ENCODE results near the gene LRP2BP. TPM values are rescaled to one million over a fixed set of nuclear protein-coding genes. Genes with fewer than 3 reads are reported as not detected.
"Not testable (repeated sequence)": the region's sequence is repeated elsewhere in the genome, so short reads cannot be mapped to it uniquely, and the experiment has no call there.

Gene LRP2BP
- polyA plus RNA-seq, 2 donors, result 0.18 to 0.31 TPM

DNA sequence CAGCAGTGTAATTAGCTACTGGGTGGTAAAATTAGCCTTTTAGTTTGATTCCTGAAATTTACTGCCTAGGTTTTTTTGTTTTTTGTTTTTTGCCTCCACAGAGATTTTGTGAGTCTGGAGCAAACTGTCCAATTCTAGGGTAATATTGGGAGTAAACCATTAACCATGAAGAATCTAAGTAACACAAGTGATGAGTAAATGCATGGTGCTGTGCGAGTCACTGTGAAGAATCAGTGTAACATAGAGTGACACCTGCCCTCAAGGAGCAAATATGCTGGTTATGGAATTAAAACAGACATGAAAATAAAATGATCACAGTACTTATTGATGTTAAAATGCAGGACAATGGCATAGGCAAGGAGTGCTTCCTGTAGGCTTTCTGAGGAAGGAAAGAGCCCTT, 60.1 kb downstream of the LRP2BP start:
- H3K27ac ChIP-seq (ENCODE audit: low read depth in 2 of 2, low read length in 1 of 2), result no peak overlapping the region
- no peaks in the 10 kb centered on the region for H3K27me3 ChIP-seq (ENCODE audit: control insufficient read depth in 1 of 2, insufficient read depth in 2 of 2, low read length in 2 of 2)
- no peak overlapping the region for H3K4me3 ChIP-seq (ENCODE audit: low read depth in 1 of 2, low read length in 2 of 2)
- H3K9me3 ChIP-seq (ENCODE audit: control insufficient read depth in 2 of 2, insufficient read depth in 1 of 2, low read depth in 1 of 2, low read length in 1 of 2), result no peaks in the 10 kb centered on the region
- WGBS, 2 donors, result 97 to 98% methylated on average over 1 of the region's 1 CpG
- no peaks in the 10 kb centered on the region for H3K4me1 ChIP-seq (ENCODE audit: control insufficient read depth in 2 of 2, insufficient read depth in 2 of 2, low read length in 1 of 2)
- peaks cover 2 to 3% of the 10 kb centered on the region in 2 donors for H3K36me3 ChIP-seq (ENCODE audit: control insufficient read depth in 2 of 2, insufficient read depth in 2 of 2, low read length in 1 of 2)

DNA sequence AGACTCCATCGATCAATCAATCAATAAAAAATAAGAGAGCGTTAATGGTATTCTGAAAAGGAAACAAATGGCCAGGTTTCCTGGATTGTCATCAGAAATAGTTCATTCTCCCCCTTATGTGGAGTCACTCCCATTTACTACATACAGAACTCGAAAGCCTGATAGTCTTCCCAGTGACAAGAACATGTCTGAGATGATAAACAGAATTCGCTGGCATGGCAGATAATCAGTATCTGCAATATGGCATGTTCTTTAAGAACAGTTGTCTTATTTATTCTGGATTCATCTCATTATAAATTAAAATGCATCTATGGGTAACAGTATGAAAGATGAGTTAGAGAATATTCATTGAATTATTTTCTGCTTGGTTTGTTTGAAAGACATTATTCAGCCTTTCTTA, 61.4 kb downstream of the LRP2BP start:
- no peaks in the 10 kb centered on the region for H3K27me3 ChIP-seq (ENCODE audit: control insufficient read depth in 1 of 2, insufficient read depth in 2 of 2, low read length in 2 of 2)
- H3K36me3 ChIP-seq (ENCODE audit: control insufficient read depth in 2 of 2, insufficient read depth in 2 of 2, low read length in 1 of 2), result no peaks in the 10 kb centered on the region
- no peak overlapping the region for H3K27ac ChIP-seq (ENCODE audit: low read depth in 2 of 2, low read length in 1 of 2)
- H3K9me3 ChIP-seq (ENCODE audit: control insufficient read depth in 2 of 2, insufficient read depth in 1 of 2, low read depth in 1 of 2, low read length in 1 of 2), result no peaks in the 10 kb centered on the region
- H3K4me1 ChIP-seq (ENCODE audit: control insufficient read depth in 2 of 2, insufficient read depth in 2 of 2, low read length in 1 of 2), result no peaks in the 10 kb centered on the region
- H3K4me3 ChIP-seq (ENCODE audit: low read depth in 1 of 2, low read length in 2 of 2), result no peak overlapping the region
- 93 to 95% methylated on average over 4 of the region's 4 CpGs for WGBS, 2 donors

DNA sequence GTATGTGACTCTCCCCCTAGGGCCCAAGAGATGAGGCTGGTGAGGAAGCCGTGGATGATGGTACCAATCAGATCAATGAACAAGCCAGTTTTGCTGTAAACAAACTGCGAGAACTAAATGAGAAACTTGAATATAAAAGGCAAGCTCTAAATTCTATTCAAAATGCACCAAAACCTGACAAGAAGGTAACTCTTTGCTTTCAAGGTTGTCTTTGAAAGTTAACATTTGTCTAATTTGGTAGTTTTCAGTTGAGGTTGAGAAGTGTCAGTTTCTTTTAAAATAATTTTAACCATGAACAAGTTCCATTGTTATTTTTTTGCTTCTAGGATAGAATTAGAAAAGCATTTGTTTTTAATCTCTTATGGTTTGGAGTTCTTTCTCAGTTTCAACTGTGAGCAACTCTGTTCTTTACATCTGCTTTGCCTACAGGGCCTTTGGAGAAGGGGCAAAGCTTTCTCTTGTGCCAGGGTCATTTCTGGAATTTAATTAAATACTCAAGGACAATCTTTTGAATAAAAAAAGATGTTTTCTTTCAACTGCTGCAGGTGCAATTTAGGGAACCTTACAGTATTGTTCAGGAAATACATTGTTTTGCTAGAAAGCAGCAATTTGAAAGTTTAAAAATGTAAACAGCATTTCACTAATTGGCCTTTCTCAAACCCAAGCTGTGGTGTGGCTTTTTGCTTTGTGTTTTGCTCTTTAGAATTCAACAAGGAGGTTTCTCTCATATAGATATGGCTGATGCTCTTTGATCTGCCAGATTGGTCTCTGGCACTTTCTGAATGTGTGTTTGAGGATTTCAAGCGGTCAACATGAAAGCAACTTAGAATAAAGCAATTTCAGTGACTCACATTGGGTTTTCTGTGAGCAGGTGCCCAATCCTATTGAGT, 62.9 kb downstream of the LRP2BP start:
- H3K36me3 ChIP-seq (ENCODE audit: control insufficient read depth in 2 of 2, insufficient read depth in 2 of 2, low read length in 1 of 2), result no peaks in the 10 kb centered on the region
- no peaks in the 10 kb centered on the region for H3K4me1 ChIP-seq (ENCODE audit: control insufficient read depth in 2 of 2, insufficient read depth in 2 of 2, low read length in 1 of 2)
- WGBS, 2 donors, result 88% methylated on average over 3 of the region's 3 CpGs

DNA sequence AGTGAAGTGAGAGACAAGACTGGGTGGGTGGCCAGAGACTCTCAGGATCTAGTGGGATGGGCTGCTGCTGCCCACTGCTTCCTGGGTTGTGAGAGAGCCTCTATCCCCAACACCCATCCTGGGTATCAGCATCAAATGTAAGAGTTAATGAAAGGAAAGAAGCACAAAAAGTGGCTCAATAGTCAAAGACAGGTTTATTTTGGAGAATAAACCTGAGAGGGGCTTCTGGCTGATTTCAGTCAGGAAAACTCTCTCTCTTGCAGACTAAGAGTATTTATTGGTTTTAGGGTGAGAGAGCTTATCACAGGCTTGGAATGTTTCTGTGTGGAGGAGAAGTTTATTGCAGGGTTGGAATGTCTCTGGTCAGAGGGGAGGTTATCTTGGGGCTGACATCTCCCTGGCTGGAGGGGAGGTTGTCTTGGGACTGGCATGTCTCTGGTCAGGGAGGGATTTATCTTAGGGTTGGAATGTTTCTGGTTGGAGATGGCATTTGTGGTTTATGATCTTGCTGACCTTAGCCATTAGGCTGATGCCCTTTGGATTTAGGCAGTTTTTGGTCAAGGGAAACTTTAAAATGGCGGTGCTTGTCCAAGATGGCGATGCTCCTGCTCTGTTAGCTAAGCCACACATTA, 65.7 kb downstream of the LRP2BP start:
- H3K27ac ChIP-seq (ENCODE audit: low read depth in 2 of 2, low read length in 1 of 2); H3K4me1 ChIP-seq (ENCODE audit: control insufficient read depth in 2 of 2, insufficient read depth in 2 of 2, low read length in 1 of 2); H3K36me3 ChIP-seq (ENCODE audit: control insufficient read depth in 2 of 2, insufficient read depth in 2 of 2, low read length in 1 of 2); H3K4me3 ChIP-seq (ENCODE audit: low read depth in 1 of 2, low read length in 2 of 2); H3K27me3 ChIP-seq (ENCODE audit: control insufficient read depth in 1 of 2, insufficient read depth in 2 of 2, low read length in 2 of 2); H3K9me3 ChIP-seq (ENCODE audit: control insufficient read depth in 2 of 2, insufficient read depth in 1 of 2, low read depth in 1 of 2, low read length in 1 of 2): not testable (repeated sequence)
- WGBS, 2 donors, result 97 to 98% methylated on average over 2 of the region's 2 CpGs

More for the DNA sequence above, 62.9 kb downstream of the LRP2BP start:
- no peak overlapping the region for H3K27ac ChIP-seq (ENCODE audit: low read depth in 2 of 2, low read length in 1 of 2)
- no peaks in the 10 kb centered on the region for H3K27me3 ChIP-seq (ENCODE audit: control insufficient read depth in 1 of 2, insufficient read depth in 2 of 2, low read length in 2 of 2)
- H3K4me3 ChIP-seq (ENCODE audit: low read depth in 1 of 2, low read length in 2 of 2), result no peak overlapping the region
- H3K9me3 ChIP-seq (ENCODE audit: control insufficient read depth in 2 of 2, insufficient read depth in 1 of 2, low read depth in 1 of 2, low read length in 1 of 2), result no peaks in the 10 kb centered on the region

DNA sequence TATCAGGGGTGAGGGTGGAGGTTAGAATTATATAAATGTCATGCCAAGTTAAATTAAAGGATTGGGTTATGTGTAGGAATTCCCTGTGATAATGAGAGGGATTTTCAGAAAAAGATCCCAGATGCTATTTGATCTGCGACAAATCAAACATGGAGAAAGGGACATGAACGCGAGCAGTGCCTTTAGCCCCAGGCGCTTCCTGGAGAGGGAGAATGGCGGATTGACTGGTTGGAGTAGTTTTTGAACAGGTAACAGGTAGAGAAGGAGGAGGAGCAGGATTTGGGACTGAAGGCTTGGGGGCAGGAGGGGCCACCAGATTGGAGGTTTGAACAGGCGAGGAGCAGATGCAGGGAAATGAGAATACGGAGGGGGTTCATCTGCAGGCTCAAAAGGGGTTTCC, 67.1 kb downstream of the LRP2BP start:
- WGBS, 2 donors, result 78 to 94% methylated on average over 7 of the region's 7 CpGs
- no peaks in the 10 kb centered on the region for H3K4me1 ChIP-seq (ENCODE audit: control insufficient read depth in 2 of 2, insufficient read depth in 2 of 2, low read length in 1 of 2)
- no peak overlapping the region for H3K4me3 ChIP-seq (ENCODE audit: low read depth in 1 of 2, low read length in 2 of 2)
- no peaks in the 10 kb centered on the region for H3K9me3 ChIP-seq (ENCODE audit: control insufficient read depth in 2 of 2, insufficient read depth in 1 of 2, low read depth in 1 of 2, low read length in 1 of 2)
- H3K27me3 ChIP-seq (ENCODE audit: control insufficient read depth in 1 of 2, insufficient read depth in 2 of 2, low read length in 2 of 2), result no peaks in the 10 kb centered on the region
- no peaks in the 10 kb centered on the region for H3K36me3 ChIP-seq (ENCODE audit: control insufficient read depth in 2 of 2, insufficient read depth in 2 of 2, low read length in 1 of 2)
- no peak overlapping the region for H3K27ac ChIP-seq (ENCODE audit: low read depth in 2 of 2, low read length in 1 of 2)

DNA sequence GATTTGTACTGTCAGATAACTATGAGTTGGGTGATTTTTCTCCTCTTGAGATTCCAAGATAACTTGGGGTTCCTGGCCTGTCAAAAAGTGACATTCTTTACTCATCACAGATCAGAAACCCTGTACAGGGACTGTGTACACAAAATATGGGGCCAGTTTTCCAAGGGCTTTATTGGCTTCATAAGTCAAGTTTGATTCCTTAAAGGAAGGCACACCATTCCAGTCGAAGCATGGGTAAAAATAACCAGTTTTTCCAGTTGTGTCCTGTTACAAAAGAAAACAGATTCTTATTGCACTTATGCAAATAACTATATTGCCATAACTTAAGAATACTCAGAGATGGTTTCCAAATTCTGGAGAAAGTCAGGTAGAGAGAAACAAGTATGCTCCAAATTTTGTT, 70.0 kb downstream of the LRP2BP start:
- not testable (repeated sequence) for H3K27ac ChIP-seq (ENCODE audit: low read depth in 2 of 2, low read length in 1 of 2); H3K4me3 ChIP-seq (ENCODE audit: low read depth in 1 of 2, low read length in 2 of 2); H3K9me3 ChIP-seq (ENCODE audit: control insufficient read depth in 2 of 2, insufficient read depth in 1 of 2, low read depth in 1 of 2, low read length in 1 of 2); H3K27me3 ChIP-seq (ENCODE audit: control insufficient read depth in 1 of 2, insufficient read depth in 2 of 2, low read length in 2 of 2); H3K4me1 ChIP-seq (ENCODE audit: control insufficient read depth in 2 of 2, insufficient read depth in 2 of 2, low read length in 1 of 2); H3K36me3 ChIP-seq (ENCODE audit: control insufficient read depth in 2 of 2, insufficient read depth in 2 of 2, low read length in 1 of 2)
- 24 to 49% methylated on average over 1 of the region's 1 CpG for WGBS, 2 donors

DNA sequence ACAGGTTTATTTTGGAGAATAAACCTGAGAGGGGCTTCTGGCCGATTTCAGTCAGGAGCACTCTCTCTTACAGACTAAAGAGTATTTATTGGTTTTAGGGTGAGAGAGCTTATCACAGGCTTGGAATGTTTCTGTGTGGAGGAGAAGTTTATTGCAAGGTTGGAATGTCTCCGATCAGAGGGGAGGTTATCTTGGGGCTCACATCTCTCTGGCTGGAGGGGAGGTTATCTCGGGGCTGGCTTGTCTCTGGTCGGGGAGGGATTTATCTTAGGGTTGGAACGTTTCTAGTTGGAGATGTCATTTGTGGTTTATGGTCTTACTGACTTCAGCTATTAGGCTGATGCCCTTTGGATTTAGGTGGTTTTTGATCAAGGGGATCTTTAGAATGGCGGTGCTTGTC, 71.4 kb downstream of the LRP2BP start:
- 90 to 92% methylated on average over 6 of the region's 6 CpGs for WGBS, 2 donors

DNA sequence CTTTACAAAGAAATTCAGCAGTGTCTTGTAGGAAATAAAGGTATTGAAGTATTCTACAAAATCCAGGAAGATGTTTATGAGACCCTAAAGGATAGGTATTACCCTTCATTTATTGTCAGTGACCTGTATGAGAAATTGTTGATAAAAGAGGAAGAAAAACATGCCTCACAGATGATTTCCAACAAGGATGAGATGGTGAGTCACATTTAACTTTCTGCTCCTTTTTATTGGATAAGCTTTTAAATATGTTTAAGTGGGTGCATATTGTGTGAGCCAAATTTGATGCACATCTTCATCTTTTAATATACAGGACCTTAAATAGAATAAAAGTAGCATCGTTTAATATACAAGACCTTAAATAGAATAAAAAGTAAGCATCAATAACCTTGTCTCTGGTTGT, 72.1 kb downstream of the LRP2BP start:
- whole genome bisulfite sequencing, 2 donors, result 90% methylated on average over 1 of the region's 1 CpG
- Histone ChIP-seq H3K36me3 (ENCODE audit: control insufficient read depth in 2 of 2, insufficient read depth in 2 of 2, low read length in 1 of 2) (no peaks in the 10 kb centered on the region), H3K27ac (ENCODE audit: low read depth in 2 of 2, low read length in 1 of 2) (no peak overlapping the region), H3K27me3 (ENCODE audit: control insufficient read depth in 1 of 2, insufficient read depth in 2 of 2, low read length in 2 of 2) (no peaks in the 10 kb centered on the region), H3K9me3 (ENCODE audit: control insufficient read depth in 2 of 2, insufficient read depth in 1 of 2, low read depth in 1 of 2, low read length in 1 of 2) (no peaks in the 10 kb centered on the region), H3K4me3 (ENCODE audit: low read depth in 1 of 2, low read length in 2 of 2) (no peak overlapping the region), H3K4me1 (ENCODE audit: control insufficient read depth in 2 of 2, insufficient read depth in 2 of 2, low read length in 1 of 2) (no peaks in the 10 kb centered on the region)

More for the DNA sequence above, 71.4 kb downstream of the LRP2BP start:
- not testable (repeated sequence) for H3K27ac ChIP-seq (ENCODE audit: low read depth in 2 of 2, low read length in 1 of 2); H3K27me3 ChIP-seq (ENCODE audit: control insufficient read depth in 1 of 2, insufficient read depth in 2 of 2, low read length in 2 of 2); H3K9me3 ChIP-seq (ENCODE audit: control insufficient read depth in 2 of 2, insufficient read depth in 1 of 2, low read depth in 1 of 2, low read length in 1 of 2); H3K4me1 ChIP-seq (ENCODE audit: control insufficient read depth in 2 of 2, insufficient read depth in 2 of 2, low read length in 1 of 2); H3K4me3 ChIP-seq (ENCODE audit: low read depth in 1 of 2, low read length in 2 of 2); H3K36me3 ChIP-seq (ENCODE audit: control insufficient read depth in 2 of 2, insufficient read depth in 2 of 2, low read length in 1 of 2)

DNA sequence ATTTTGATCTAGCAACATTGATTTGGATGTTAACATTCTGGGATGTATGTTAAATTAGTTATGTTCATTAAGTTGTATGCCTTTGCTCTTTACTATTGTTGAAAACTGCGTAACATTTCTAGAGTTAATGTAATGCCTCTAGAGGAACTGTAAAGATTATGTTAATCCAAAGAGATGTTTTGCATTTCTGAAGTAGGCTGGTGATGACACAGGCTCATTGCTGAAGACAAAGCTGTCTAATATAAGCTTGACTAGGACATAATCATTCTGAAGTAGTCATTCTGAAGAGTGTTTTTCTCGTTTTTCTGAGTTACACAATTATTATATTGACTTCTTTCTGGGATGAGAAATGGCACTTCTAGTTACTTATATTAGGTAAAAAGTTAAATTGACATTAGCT, 72.9 kb downstream of the LRP2BP start:
- no peak overlapping the region for H3K27ac ChIP-seq (ENCODE audit: low read depth in 2 of 2, low read length in 1 of 2)
- no peaks in the 10 kb centered on the region for H3K4me1 ChIP-seq (ENCODE audit: control insufficient read depth in 2 of 2, insufficient read depth in 2 of 2, low read length in 1 of 2)
- H3K36me3 ChIP-seq (ENCODE audit: control insufficient read depth in 2 of 2, insufficient read depth in 2 of 2, low read length in 1 of 2), result no peaks in the 10 kb centered on the region
- no peak overlapping the region for H3K4me3 ChIP-seq (ENCODE audit: low read depth in 1 of 2, low read length in 2 of 2)
- 77 to 84% methylated on average over 2 of the region's 2 CpGs for WGBS, 2 donors
- no peaks in the 10 kb centered on the region for H3K9me3 ChIP-seq (ENCODE audit: control insufficient read depth in 2 of 2, insufficient read depth in 1 of 2, low read depth in 1 of 2, low read length in 1 of 2)
- no peaks in the 10 kb centered on the region for H3K27me3 ChIP-seq (ENCODE audit: control insufficient read depth in 1 of 2, insufficient read depth in 2 of 2, low read length in 2 of 2)

DNA sequence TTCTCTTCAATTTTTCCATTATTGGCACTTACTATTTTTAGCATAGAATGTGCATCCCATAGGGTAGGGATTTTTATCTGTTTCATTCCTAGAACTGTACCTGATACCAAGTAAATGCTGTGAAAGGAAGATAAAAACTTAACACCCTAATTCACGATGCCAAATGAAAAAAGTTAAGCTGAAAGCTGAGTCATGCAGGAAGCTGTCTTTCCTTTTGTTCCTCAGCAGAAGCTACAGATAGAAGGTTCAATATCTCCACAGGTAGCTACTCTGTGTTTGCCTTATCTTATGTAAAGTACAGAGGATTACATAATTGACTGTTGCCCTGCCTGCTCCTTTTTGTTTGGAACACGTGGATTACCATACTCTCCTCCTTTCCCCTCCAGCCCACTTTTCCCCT, 77.0 kb downstream of the LRP2BP start:
- Histone ChIP-seq H3K27me3 (ENCODE audit: control insufficient read depth in 1 of 2, insufficient read depth in 2 of 2, low read length in 2 of 2) (no peaks in the 10 kb centered on the region), H3K9me3 (ENCODE audit: control insufficient read depth in 2 of 2, insufficient read depth in 1 of 2, low read depth in 1 of 2, low read length in 1 of 2) (no peaks in the 10 kb centered on the region), H3K36me3 (ENCODE audit: control insufficient read depth in 2 of 2, insufficient read depth in 2 of 2, low read length in 1 of 2) (no peaks in the 10 kb centered on the region), H3K4me1 (ENCODE audit: control insufficient read depth in 2 of 2, insufficient read depth in 2 of 2, low read length in 1 of 2) (no peaks in the 10 kb centered on the region), H3K4me3 (ENCODE audit: low read depth in 1 of 2, low read length in 2 of 2) (no peak overlapping the region), H3K27ac (ENCODE audit: low read depth in 2 of 2, low read length in 1 of 2) (no peak overlapping the region)
- WGBS, 2 donors, result 28 to 33% methylated on average over 2 of the region's 2 CpGs
